Bronchial epithelial cell (primary cell): Measurements from ENCODE around the gene LZTR1. TPM values are rescaled to one million over a fixed set of nuclear protein-coding genes. Genes with fewer than 3 reads are reported as not detected.

Experiments
- DNase-seq: peaks from one replicate; pipeline ENCODE4 v3.0.0-alpha.2; 2010; ENCODE audit warnings: low read depth
- FAIRE-seq: peaks from 2 replicates; lab custom pipeline; 2011; peaks lifted over from hg19 to GRCh38; lab: Jason Lieb, UNC
- H3K27me3 ChIP-seq: 2 replicates; pipeline ENCODE4 v1.5.1; 2011; ENCODE audit warnings: low read length; ENCODE audit not compliant: control insufficient read depth, insufficient read depth
- H3K36me3 ChIP-seq: 2 replicates; pipeline ENCODE4 v1.5.1; 2011; ENCODE audit warnings: low read length; ENCODE audit not compliant: control insufficient read depth, insufficient read depth
- H3K4me3 ChIP-seq: 2 replicates; pipeline ENCODE4 v1.5.1; 2011; ENCODE audit warnings: mild to moderate bottlenecking, low read depth, low read length, control low read depth
- CTCF ChIP-seq: IDR thresholded peaks from 2 replicates; pipeline ENCODE4 v1.5.1; 2011; ENCODE audit warnings: mild to moderate bottlenecking, moderate library complexity, low read length, control low read depth, inconsistent platforms; ENCODE audit not compliant: insufficient read depth, severe bottlenecking
- total RNA-seq: library from RNA; depleted of rRNA; stranded (reverse); fragments of >200 nt; gene quantifications from 2 replicates; pipeline ENCODE4 v1.2.1, GENCODE V29; 2014

The LZTR1 gene
- total RNA-seq, 1 donor from 2014 or later: 14.7 TPM

- no peaks in the 10 kb centered on the region for H3K27me3 ChIP-seq
- peaks cover 13% of the 10 kb centered on the region for H3K36me3 ChIP-seq
- TF ChIP-seq CTCF: no peak
- no peak for FAIRE-seq
- H3K4me3 ChIP-seq: no peak overlapping the region
- peak; percentile 63 for DNase-seq
These were observed 35.8 kb upstream of the LZTR1 start for GRCh38 chr22:20946080-20946986.

- no peak for DNase-seq
- no peak for FAIRE-seq
- Histone ChIP-seq H3K4me3 (no peak overlapping the region), H3K36me3 (peaks cover 19% of the 10 kb centered on the region), H3K27me3 (no peaks in the 10 kb centered on the region)
- no peak for TF ChIP-seq CTCF
These were observed 35.1 kb upstream of the LZTR1 start for GRCh38 chr22:20946991-20947390.

DNA sequence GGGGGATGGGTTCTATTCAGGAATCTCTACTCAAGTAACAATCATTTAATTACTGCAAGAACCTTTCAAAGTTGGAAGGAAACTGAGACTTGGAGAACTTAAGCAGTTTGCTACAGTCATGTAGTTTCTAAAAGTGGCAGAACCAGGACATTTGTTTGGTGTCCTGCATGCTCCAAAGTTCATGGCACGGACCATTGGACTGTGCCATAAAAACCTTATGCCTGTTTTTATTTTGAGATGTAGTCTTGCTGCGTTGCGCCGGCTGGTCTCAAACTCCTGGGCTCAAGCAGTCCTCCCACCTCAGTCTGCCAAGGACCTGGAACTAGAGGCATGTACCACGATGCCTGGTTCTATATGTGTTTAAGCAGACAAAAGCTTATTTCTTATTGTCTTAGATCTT, 33.6 kb upstream of the LZTR1 start:
- no peak overlapping the region for H3K4me3 ChIP-seq
- no peaks in the 10 kb centered on the region for H3K27me3 ChIP-seq
- DNase-seq: no peak
- no peak for FAIRE-seq
- H3K36me3 ChIP-seq: peaks cover 23% of the 10 kb centered on the region
- no peak for TF ChIP-seq CTCF

- FAIRE-seq: no peak
- H3K36me3 ChIP-seq: peaks cover 23% of the 10 kb centered on the region
- H3K4me3 ChIP-seq: no peak overlapping the region
- no peak for DNase-seq
- no peaks in the 10 kb centered on the region for H3K27me3 ChIP-seq
- TF ChIP-seq CTCF: no peak
These were observed 33.1 kb upstream of the LZTR1 start for GRCh38 chr22:20948989-20949388.

- DNase-seq (no peak), FAIRE-seq (peak; percentile 28)
- no peak for TF ChIP-seq CTCF
- H3K27me3 ChIP-seq: no peaks in the 10 kb centered on the region
- H3K4me3 ChIP-seq: no peak overlapping the region
- H3K36me3 ChIP-seq: peaks cover 23% of the 10 kb centered on the region
These were observed 32.4 kb upstream of the LZTR1 start for GRCh38 chr22:20949698-20950183.
